Esophagus muscularis mucosa (tissue), 4 donors: ENCODE measurements around the gene SLC25A42. TPM values are rescaled to one million over a fixed set of nuclear protein-coding genes. Genes with fewer than 3 reads are reported as not detected.

Experiments used
- DNase-seq: peaks from one replicate; pipeline ENCODE4 v3.0.0-alpha.2; 2017; ENCODE audit errors: extremely low spot score
- H3K27ac ChIP-seq, 4 donors: fragments of 200-600 bp; sonication (generic); replicated peaks in 1 of 4; 1 replicate in 3 of 4; 2 replicates in 1 of 4; pipeline ENCODE4 v1.5.1; 2016 to 2019; ENCODE audit warnings: mild to moderate bottlenecking in 1 of 4
- H3K27me3 ChIP-seq, 4 donors: fragments of 200-600 bp; sonication (generic); one replicate each; pipeline versions ENCODE4 v1.5.1 to v1.6.0; 2016 to 2019
- H3K36me3 ChIP-seq, 4 donors: fragments of 200-600 bp; sonication (generic); one replicate each; pipeline ENCODE4 v1.5.1; 2016 to 2019
- H3K4me1 ChIP-seq, 4 donors: fragments of 200-600 bp; sonication (generic); one replicate each; pipeline ENCODE4 v1.5.1; 2016 to 2019
- H3K4me3 ChIP-seq, 4 donors: fragments of 200-600 bp; sonication (generic); 1 replicate in 2 of 4; 2 replicates in 2 of 4; pipeline ENCODE4 v1.5.1; 2016 to 2019; ENCODE audit warnings: mild to moderate bottlenecking in 4 of 4, moderate library complexity in 1 of 4
- H3K9me3 ChIP-seq, 4 donors: fragments of 200-600 bp; sonication (generic); 1 replicate in 3 of 4; 2 replicates in 1 of 4; pipeline ENCODE4 v1.5.1; 2016 to 2019
- CTCF ChIP-seq, 3 experiments: fragments of 200-600 bp in 2 of 3; fragments of 450-650 bp in 1 of 3; sonication (generic) in 2 of 3; IDR thresholded peaks; one replicate each; pipeline ENCODE4 v1.5.1; 2017 to 2019; ENCODE audit warnings: antibody characterized with exemption in 3 of 3, mild to moderate bottlenecking in 2 of 3, moderate library complexity in 1 of 3
- EP300 ChIP-seq: sonication (generic); formaldehyde crosslinking; IDR thresholded peaks from one replicate; pipeline ENCODE4 v1.6.1; 2017; ENCODE audit warnings: antibody characterized with exemption
- POLR2A ChIP-seq: fragments of 450-650 bp; IDR thresholded peaks from one replicate; pipeline ENCODE4 v1.6.1; 2017; ENCODE audit warnings: antibody characterized with exemption, moderate library complexity, mild to moderate bottlenecking, low read depth
- POLR2AphosphoS5 ChIP-seq, 2 donors: sonication (generic); formaldehyde crosslinking; IDR thresholded peaks; one replicate each; pipeline ENCODE4 v1.6.1; 2017; ENCODE audit warnings: antibody characterized with exemption in 2 of 2
- whole genome bisulfite sequencing: methylation state at CpG from one replicate; pipeline ENCODE4 v1.1.5; 2018; 5-methylcytosine and 5-hydroxymethylcytosine counted together
- intact Hi-C: fragments of 100-400 bp; cut with DNase I; formaldehyde crosslinking; loops from one replicate; pipeline ENCODE4 v1.15.1; 2023
- total RNA-seq, 4 donors: library from RNA; depleted of rRNA; stranded (reverse); fragments of >200 nt; gene quantifications; one replicate each; pipeline versions ENCODE4 v1.1.0 to v1.2.1, GENCODE V29; 2016

SLC25A42 gene
- total RNA-seq, 4 donors from 2014 or later, result 11.2 to 16.8 (median 13.8) TPM

GRCh38 chr19:19057720-19058119, 6.1 kb upstream of the SLC25A42 start:
- Histone ChIP-seq H3K36me3 (peaks cover 30 to 72% (median 52%) of the 10 kb centered on the region in 4 donors), H3K27me3 (no peaks in the 10 kb centered on the region), H3K4me1 (peaks cover 2 to 9% (median 3%) of the 10 kb centered on the region in 4 donors), H3K9me3 (no peaks in the 10 kb centered on the region), H3K27ac (no peak overlapping the region), H3K4me3 (no peak overlapping the region)
- TF ChIP-seq EP300 (no peak), POLR2A (no peak), CTCF (IDR thresholded peaks at IDR 0.05) (no peak), POLR2AphosphoS5 (IDR thresholded peaks at IDR 0.05) (no peak)
- no CpG with 5 or more reads among the region's 7 CpGs for WGBS
- intact Hi-C loops, result no loop called here
- DNase-seq, result no peak

GRCh38 chr19:19059018-19059836, 4.6 kb upstream of the SLC25A42 start:
- TF ChIP-seq POLR2AphosphoS5 (IDR thresholded peaks at IDR 0.05) (no peak), POLR2A (no peak), CTCF (IDR thresholded peaks at IDR 0.05) (no peak), EP300 (no peak)
- H3K27ac ChIP-seq, result no peak overlapping the region
- peaks cover 9 to 17% (median 10%) of the 10 kb centered on the region in 4 donors for H3K4me1 ChIP-seq
- H3K27me3 ChIP-seq, result no peaks in the 10 kb centered on the region
- H3K4me3 ChIP-seq, result no peak overlapping the region
- no peak for DNase-seq
- no peaks in the 10 kb centered on the region for H3K9me3 ChIP-seq
- peaks cover 30 to 56% (median 42%) of the 10 kb centered on the region in 4 donors for H3K36me3 ChIP-seq
- 80% methylated on average over 16 of the region's 17 CpGs for WGBS
- intact Hi-C loops, result no loop called here

- DNase-seq, result no peak
- intact Hi-C loops, result no loop called here
Observed at GRCh38 chr19:19059837-19060611, 3.8 kb upstream of the SLC25A42 start.

GRCh38 chr19:19061506-19061905, 2.3 kb upstream of the SLC25A42 start:
- TF ChIP-seq POLR2A (no peak), POLR2AphosphoS5 (IDR thresholded peaks at IDR 0.05) (no peak), EP300 (no peak), CTCF (IDR thresholded peaks at IDR 0.05) (no peak)
- no peak for DNase-seq
- H3K27me3 ChIP-seq, result no peaks in the 10 kb centered on the region
- H3K4me1 ChIP-seq, result peaks cover 23 to 38% (median 29%) of the 10 kb centered on the region in 4 donors
- WGBS, result 94% methylated on average over 8 of the region's 8 CpGs
- peaks cover 14 to 35% (median 24%) of the 10 kb centered on the region in 4 donors for H3K36me3 ChIP-seq
- intact Hi-C loops, result no loop called here
- H3K4me3 ChIP-seq, result no peak overlapping the region
- H3K27ac ChIP-seq, result no peak overlapping the region
- no peaks in the 10 kb centered on the region for H3K9me3 ChIP-seq

More at GRCh38 chr19:19059837-19060611, 3.8 kb upstream of the SLC25A42 start:
- WGBS, result 82% methylated on average over 12 of the region's 12 CpGs
- Histone ChIP-seq H3K36me3 (peaks cover 25 to 49% (median 34%) of the 10 kb centered on the region in 4 donors), H3K27ac (no peak overlapping the region), H3K4me3 (no peak overlapping the region), H3K9me3 (no peaks in the 10 kb centered on the region), H3K27me3 (no peaks in the 10 kb centered on the region), H3K4me1 (peaks cover 17 to 25% (median 17%) of the 10 kb centered on the region in 4 donors)
- no peak for TF ChIP-seq POLR2A
- TF ChIP-seq EP300, result no peak
- TF ChIP-seq CTCF (IDR thresholded peaks at IDR 0.05), result no peak
- no peak for TF ChIP-seq POLR2AphosphoS5 (IDR thresholded peaks at IDR 0.05)
